ENCODE measurements around the gene MAF.

MAF gene

DNA sequence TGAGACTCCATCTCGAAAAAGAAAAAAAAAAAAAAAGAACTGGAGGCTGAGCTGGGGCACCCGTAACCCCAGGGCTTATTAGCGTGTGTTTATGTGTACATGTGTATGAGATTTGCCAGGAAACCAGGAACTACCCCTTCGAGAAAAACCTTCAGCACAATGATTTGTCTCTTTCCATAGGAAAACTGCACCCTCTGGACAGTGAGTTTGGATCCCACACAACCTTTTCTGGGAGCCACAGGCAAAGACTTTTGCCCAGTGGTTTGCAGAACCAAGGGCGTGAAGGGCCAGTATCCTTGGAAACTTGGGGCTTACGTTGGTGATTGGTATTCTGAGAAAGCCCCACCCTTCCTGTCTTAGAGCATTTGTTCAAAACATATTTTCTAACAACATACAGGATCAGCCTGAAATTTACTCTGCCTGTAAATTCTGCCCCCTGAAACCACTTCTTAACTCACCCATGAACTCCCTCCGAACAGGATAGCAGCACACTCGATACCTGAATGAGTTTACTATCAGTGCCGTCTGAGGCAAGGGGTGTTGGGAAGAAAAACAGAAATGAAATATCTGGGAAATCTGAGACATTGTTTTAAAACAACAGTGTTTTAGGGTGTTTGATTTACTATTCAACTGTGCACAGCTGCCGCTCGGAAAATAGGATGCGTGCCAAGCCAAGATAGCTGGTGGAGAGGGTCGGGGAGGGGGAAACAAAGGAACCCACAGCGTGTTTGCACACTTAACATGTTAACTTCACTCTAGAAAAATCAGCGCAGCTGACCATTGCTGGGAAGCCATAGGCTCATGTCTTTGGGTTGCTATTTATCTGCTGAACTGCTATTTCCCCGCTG lies 40.2 kb upstream of the MAF start:
- Histone ChIP-seq H3K36me3 (ENCODE audit: insufficient read depth, low read length) (no peaks in the 10 kb centered on the region), H3K27me3 (ENCODE audit: insufficient read depth, low read length, poor library complexity) (no peaks in the 10 kb centered on the region), H3K9ac (ENCODE audit: low read depth, low read length) (no peak overlapping the region), H3K27ac (ENCODE audit: low read length) (no peak overlapping the region), H3K9me3 (ENCODE audit: insufficient read depth, low read length, severe bottlenecking) (no peaks in the 10 kb centered on the region), H3K79me2 (ENCODE audit: insufficient read depth, low read length) (no peaks in the 10 kb centered on the region), H4K20me1 (ENCODE audit: insufficient read depth, low read length) (no peaks in the 10 kb centered on the region), H3K4me2 (ENCODE audit: insufficient read depth, low read length) (no peak overlapping the region), H3K4me1 (ENCODE audit: insufficient read depth, low read length) (no peaks in the 10 kb centered on the region), H3K4me3 (ENCODE audit: low read depth in 1 of 2, low read length in 2 of 2) (no peak overlapping the region), H2AFZ (ENCODE audit: low read depth, low read length) (no peak overlapping the region)
- DNase-seq = no peak
- TF ChIP-seq, protein P1, sequence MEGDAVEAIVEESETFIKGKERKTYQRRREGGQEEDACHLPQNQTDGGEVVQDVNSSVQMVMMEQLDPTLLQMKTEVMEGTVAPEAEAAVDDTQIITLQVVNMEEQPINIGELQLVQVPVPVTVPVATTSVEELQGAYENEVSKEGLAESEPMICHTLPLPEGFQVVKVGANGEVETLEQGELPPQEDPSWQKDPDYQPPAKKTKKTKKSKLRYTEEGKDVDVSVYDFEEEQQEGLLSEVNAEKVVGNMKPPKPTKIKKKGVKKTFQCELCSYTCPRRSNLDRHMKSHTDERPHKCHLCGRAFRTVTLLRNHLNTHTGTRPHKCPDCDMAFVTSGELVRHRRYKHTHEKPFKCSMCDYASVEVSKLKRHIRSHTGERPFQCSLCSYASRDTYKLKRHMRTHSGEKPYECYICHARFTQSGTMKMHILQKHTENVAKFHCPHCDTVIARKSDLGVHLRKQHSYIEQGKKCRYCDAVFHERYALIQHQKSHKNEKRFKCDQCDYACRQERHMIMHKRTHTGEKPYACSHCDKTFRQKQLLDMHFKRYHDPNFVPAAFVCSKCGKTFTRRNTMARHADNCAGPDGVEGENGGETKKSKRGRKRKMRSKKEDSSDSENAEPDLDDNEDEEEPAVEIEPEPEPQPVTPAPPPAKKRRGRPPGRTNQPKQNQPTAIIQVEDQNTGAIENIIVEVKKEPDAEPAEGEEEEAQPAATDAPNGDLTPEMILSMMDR (IDR thresholded peaks at IDR 0.05; ENCODE audit: borderline replicate concordance, extremely low read depth, low read length, poor library complexity, severe bottlenecking) = no peak
- no peak for TF ChIP-seq EZH2 (IDR thresholded peaks at IDR 0.05; ENCODE audit: borderline replicate concordance, low read depth, low read length, severe bottlenecking)
- ATAC-seq (ENCODE audit: insufficient read depth, low read depth) = no peak

DNA sequence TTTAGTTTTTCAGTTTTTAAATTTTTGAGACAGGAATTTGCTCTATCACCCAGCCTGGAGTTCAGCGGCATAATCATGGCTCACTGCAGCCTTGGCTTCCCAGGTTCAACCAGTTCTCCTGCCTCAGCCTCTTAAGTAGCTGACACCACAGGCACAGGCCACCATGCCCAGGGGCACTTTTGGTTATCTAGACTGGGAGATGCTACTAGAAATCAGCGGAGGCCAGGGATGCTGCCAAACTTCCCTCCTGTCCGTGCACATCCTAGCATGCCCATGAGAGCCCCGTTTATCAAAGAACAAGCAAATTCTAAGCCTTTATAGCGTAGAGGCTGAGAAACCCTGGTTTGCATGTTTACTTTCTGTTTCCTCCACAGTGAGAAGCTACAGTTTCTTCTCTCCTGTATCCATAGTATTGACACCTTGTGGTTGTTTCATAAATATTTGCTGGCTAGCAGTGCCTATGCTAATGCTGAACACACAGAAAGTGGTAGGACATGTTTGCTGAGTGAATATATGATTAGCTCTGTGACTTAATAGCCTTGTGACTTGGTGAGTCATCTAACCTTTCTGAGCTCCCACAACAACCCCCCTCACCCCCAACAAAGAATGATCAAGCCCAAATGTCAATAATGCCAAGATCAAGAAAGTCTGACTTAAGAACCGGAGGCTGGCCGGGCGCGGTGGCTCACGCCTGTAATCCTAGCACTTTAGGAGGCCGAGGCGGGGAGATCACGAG lies 39.2 kb upstream of the MAF start:
- H2AFZ ChIP-seq (ENCODE audit: low read depth, low read length) = no peak overlapping the region
- H3K79me2 ChIP-seq (ENCODE audit: insufficient read depth, low read length) = no peaks in the 10 kb centered on the region
- TF ChIP-seq, protein P1 (IDR thresholded peaks at IDR 0.05; ENCODE audit: borderline replicate concordance, extremely low read depth, low read length, poor library complexity, severe bottlenecking) = no peak
- no peak for TF ChIP-seq EZH2 (IDR thresholded peaks at IDR 0.05; ENCODE audit: borderline replicate concordance, low read depth, low read length, severe bottlenecking)
- no peaks in the 10 kb centered on the region for H3K9me3 ChIP-seq (ENCODE audit: insufficient read depth, low read length, severe bottlenecking)
- H3K27me3 ChIP-seq (ENCODE audit: insufficient read depth, low read length, poor library complexity) = no peaks in the 10 kb centered on the region
- no peaks in the 10 kb centered on the region for H4K20me1 ChIP-seq (ENCODE audit: insufficient read depth, low read length)
- no peak overlapping the region for H3K9ac ChIP-seq (ENCODE audit: low read depth, low read length)
- DNase-seq (no peak), ATAC-seq (ENCODE audit: insufficient read depth, low read depth) (no peak)
- no peak overlapping the region for H3K4me2 ChIP-seq (ENCODE audit: insufficient read depth, low read length)
- no peaks in the 10 kb centered on the region for H3K4me1 ChIP-seq (ENCODE audit: insufficient read depth, low read length)
- H3K36me3 ChIP-seq (ENCODE audit: insufficient read depth, low read length) = no peaks in the 10 kb centered on the region
- H3K27ac ChIP-seq (ENCODE audit: low read length) = no peak overlapping the region
- no peak overlapping the region for H3K4me3 ChIP-seq (ENCODE audit: low read depth in 1 of 2, low read length in 2 of 2)

DNA sequence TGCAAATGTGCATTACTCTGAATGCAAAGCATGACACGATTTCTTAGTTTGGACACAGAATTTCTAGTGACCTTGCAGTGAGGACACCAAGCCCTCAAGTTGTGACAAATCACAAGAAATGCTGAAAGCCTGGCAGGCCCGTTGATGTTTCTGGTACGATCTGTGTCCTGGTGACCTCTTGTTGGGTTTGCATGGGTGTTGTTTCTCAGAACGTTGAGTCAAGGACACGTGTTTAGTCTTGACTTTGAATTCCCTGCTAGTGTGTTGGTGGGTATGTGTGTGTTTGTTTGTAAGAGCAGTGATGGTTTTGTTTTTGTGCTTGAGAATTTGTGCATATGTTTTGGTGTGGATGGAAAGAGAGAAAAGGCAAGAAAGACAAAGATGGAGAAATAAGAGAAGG lies 37.8 kb upstream of the MAF start:
- Histone ChIP-seq H3K4me3 (ENCODE audit: low read depth in 1 of 2, low read length in 2 of 2) (no peak overlapping the region), H3K79me2 (ENCODE audit: insufficient read depth, low read length) (no peaks in the 10 kb centered on the region), H4K20me1 (ENCODE audit: insufficient read depth, low read length) (no peaks in the 10 kb centered on the region), H3K27ac (ENCODE audit: low read length) (no peak overlapping the region), H3K4me2 (ENCODE audit: insufficient read depth, low read length) (no peak overlapping the region), H3K36me3 (ENCODE audit: insufficient read depth, low read length) (no peaks in the 10 kb centered on the region), H3K9me3 (ENCODE audit: insufficient read depth, low read length, severe bottlenecking) (no peaks in the 10 kb centered on the region), H3K27me3 (ENCODE audit: insufficient read depth, low read length, poor library complexity) (no peaks in the 10 kb centered on the region), H3K4me1 (ENCODE audit: insufficient read depth, low read length) (no peaks in the 10 kb centered on the region), H3K9ac (ENCODE audit: low read depth, low read length) (no peak overlapping the region), H2AFZ (ENCODE audit: low read depth, low read length) (no peak overlapping the region)
- DNase-seq (no peak), ATAC-seq (ENCODE audit: insufficient read depth, low read depth) (no peak)
- TF ChIP-seq, protein P1 (IDR thresholded peaks at IDR 0.05; ENCODE audit: borderline replicate concordance, extremely low read depth, low read length, poor library complexity, severe bottlenecking) = no peak
- no peak for TF ChIP-seq EZH2 (IDR thresholded peaks at IDR 0.05; ENCODE audit: borderline replicate concordance, low read depth, low read length, severe bottlenecking)

Measured in DND-41 (cell line).